Measurements from ENCODE around the gene MGMT. TPM values are rescaled to one million over a fixed set of nuclear protein-coding genes. Genes with fewer than 3 reads are reported as not detected.

The MGMT gene
- total and polyA plus RNA-seq, 2 experiments from 2014 or later = 19.3 to 21.9 TPM

GRCh38 chr10:129498680-129499079, 31.6 kb downstream of the MGMT start:
- H3K4me1 Mint-ChIP-seq = peaks cover 19% of the 10 kb centered on the region
- no peak for ATAC-seq
- peaks cover 24% of the 10 kb centered on the region for H3K9me3 Mint-ChIP-seq
- Histone ChIP-seq H3K27ac (ENCODE audit: low read depth) (no peak overlapping the region), H3K27me3 (ENCODE audit: insufficient read depth) (no peaks in the 10 kb centered on the region), H3F3A (replicated peaks; ENCODE audit: low read depth) (no peaks in the 10 kb centered on the region), H3K9me2 (ENCODE audit: insufficient read depth) (0 out of 2 replicates have a peak, but pooled peaks cover 3% of the 10 kb centered on the region), H3K4me2 (no peak overlapping the region), H4K20me1 (replicated peaks; ENCODE audit: insufficient read depth) (no peaks in the 10 kb centered on the region), H3K4me1 (ENCODE audit: insufficient read depth) (peaks cover 11% of the 10 kb centered on the region), H3K79me2 (replicated peaks; ENCODE audit: insufficient read depth) (no peaks in the 10 kb centered on the region), H3K36me3 (ENCODE audit: insufficient read depth) (no peaks in the 10 kb centered on the region; the same call in 1 of the 2 replicates), H2AFZ (no peak overlapping the region), H3K4me3 (no peak overlapping the region)
- TF ChIP-seq REST (IDR thresholded peaks at IDR 0.05; ENCODE audit: unreplicated experiment) (no peak), ZNF114 (CRISPR knock-in tag; IDR thresholded peaks at IDR 0.05) (no peak), ZNF331 (CRISPR knock-in tag; IDR thresholded peaks at IDR 0.05; ENCODE audit: low read depth) (no peak), CTCF (conservative IDR thresholded peaks at IDR 0.05; ENCODE audit: low read depth in 2 of 2) (peak; percentile 36)
- no peak overlapping the region for H3K4me3 Mint-ChIP-seq
- no peak for DNase-seq (ENCODE audit: low spot score)
- peaks cover 25% of the 10 kb centered on the region for H3K36me3 Mint-ChIP-seq (ENCODE audit: low read depth)
- peaks cover 2% of the 10 kb centered on the region for H3K27me3 Mint-ChIP-seq (ENCODE audit: insufficient read depth, low read depth, poor library complexity)
- no peak overlapping the region for H3K27ac Mint-ChIP-seq

DNA sequence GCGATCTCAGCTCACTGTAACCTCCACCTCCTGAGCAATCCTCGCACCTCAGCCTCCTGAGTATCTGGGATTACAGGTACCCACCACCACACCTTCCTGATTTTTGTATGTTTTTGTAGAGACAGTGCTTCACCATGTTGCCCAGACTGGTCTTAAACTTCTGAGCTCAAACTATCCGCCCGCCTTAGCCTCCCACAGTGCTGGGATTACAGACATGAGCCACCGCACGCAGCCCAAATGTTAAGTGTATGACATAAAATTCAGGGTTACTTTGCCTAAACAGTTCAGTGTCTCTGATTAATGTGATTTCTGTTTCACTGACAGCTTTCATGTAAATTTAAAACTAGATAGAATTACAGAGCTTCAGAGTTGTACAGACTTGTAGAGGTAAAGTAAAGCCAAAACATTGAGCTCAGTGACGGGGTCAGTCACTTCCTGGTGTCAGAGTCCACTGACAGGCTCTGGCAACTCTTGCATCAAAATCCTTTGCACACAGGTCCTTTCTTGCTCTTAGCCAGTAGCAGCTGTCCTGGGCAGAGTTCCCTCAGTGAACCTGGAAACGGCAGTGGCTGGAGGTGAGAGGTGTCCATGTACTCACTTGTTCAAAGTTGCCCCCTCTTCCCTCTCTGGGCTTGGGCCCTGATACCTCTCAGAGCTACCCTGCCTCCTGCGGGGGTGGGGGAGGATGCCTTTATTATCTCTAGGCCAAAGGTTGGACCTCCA, 33.7 kb downstream of the MGMT start:
- H3K4me3 Mint-ChIP-seq = no peak overlapping the region
- H3K27me3 Mint-ChIP-seq (ENCODE audit: insufficient read depth, low read depth, poor library complexity) = peaks cover 4% of the 10 kb centered on the region
- H2AFZ ChIP-seq = no peak overlapping the region
- H3K9me2 ChIP-seq (ENCODE audit: insufficient read depth) = 0 out of 2 replicates have a peak, but pooled peaks cover 3% of the 10 kb centered on the region
- H3K9me3 Mint-ChIP-seq = peaks cover 23% of the 10 kb centered on the region
- H3K79me2 ChIP-seq (replicated peaks; ENCODE audit: insufficient read depth) = peaks cover 7% of the 10 kb centered on the region; the same call in 1 of the 2 replicates
- no peak for ATAC-seq
- H3K27ac Mint-ChIP-seq = no peak overlapping the region
- H3K4me1 ChIP-seq (ENCODE audit: insufficient read depth) = no peaks in the 10 kb centered on the region
- H3K4me3 ChIP-seq = no peak overlapping the region
- no peak for DNase-seq (ENCODE audit: low spot score)
- no peaks in the 10 kb centered on the region for H4K20me1 ChIP-seq (replicated peaks; ENCODE audit: insufficient read depth)
- peaks cover 7% of the 10 kb centered on the region for H3K4me1 Mint-ChIP-seq
- no peaks in the 10 kb centered on the region for H3K27me3 ChIP-seq (ENCODE audit: insufficient read depth)
- no peak overlapping the region for H3K27ac ChIP-seq (ENCODE audit: low read depth)
- H3K4me2 ChIP-seq = no peak overlapping the region
- H3F3A ChIP-seq (replicated peaks; ENCODE audit: low read depth) = no peaks in the 10 kb centered on the region
- no peaks in the 10 kb centered on the region; the same call in 1 of the 2 replicates for H3K36me3 ChIP-seq (ENCODE audit: insufficient read depth)
- peaks cover 23% of the 10 kb centered on the region for H3K36me3 Mint-ChIP-seq (ENCODE audit: low read depth)
- TF ChIP-seq POLR2AphosphoS5 (IDR thresholded peaks at IDR 0.05; ENCODE audit: low read depth) (no peak), NANOG (IDR thresholded peaks at IDR 0.05; ENCODE audit: borderline replicate concordance) (no peak), EZH2 (IDR thresholded peaks at IDR 0.05; ENCODE audit: low read depth, unreplicated experiment) (no peak), REST (IDR thresholded peaks at IDR 0.05; ENCODE audit: unreplicated experiment) (no peak), CREB1 (CRISPR knock-in tag; IDR thresholded peaks at IDR 0.05; ENCODE audit: low read depth) (no peak), ZNF114 (CRISPR knock-in tag; IDR thresholded peaks at IDR 0.05) (no peak), ZNF331 (CRISPR knock-in tag; IDR thresholded peaks at IDR 0.05; ENCODE audit: low read depth) (no peak), EZH2phosphoT487 (IDR thresholded peaks at IDR 0.05; ENCODE audit: unreplicated experiment) (no peak), STAT1 (IDR thresholded peaks at IDR 0.05; ENCODE audit: unreplicated experiment) (no peak), CTCF (conservative IDR thresholded peaks at IDR 0.05; ENCODE audit: low read depth in 2 of 2) (no peak)
